GM19023 (cell line): ENCODE measurements around the gene ZDHHC18.

Source experiments
- ATAC-seq: cut with Tn5 transposase; IDR thresholded peaks from one replicate; pipeline ENCODE4 v1.9.1; 2021; ENCODE audit warnings: mild to moderate bottlenecking, moderate library complexity; ENCODE audit not compliant: unreplicated experiment

ZDHHC18 gene, protein sequence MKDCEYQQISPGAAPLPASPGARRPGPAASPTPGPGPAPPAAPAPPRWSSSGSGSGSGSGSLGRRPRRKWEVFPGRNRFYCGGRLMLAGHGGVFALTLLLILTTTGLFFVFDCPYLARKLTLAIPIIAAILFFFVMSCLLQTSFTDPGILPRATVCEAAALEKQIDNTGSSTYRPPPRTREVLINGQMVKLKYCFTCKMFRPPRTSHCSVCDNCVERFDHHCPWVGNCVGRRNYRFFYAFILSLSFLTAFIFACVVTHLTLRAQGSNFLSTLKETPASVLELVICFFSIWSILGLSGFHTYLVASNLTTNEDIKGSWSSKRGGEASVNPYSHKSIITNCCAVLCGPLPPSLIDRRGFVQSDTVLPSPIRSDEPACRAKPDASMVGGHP

DNA sequence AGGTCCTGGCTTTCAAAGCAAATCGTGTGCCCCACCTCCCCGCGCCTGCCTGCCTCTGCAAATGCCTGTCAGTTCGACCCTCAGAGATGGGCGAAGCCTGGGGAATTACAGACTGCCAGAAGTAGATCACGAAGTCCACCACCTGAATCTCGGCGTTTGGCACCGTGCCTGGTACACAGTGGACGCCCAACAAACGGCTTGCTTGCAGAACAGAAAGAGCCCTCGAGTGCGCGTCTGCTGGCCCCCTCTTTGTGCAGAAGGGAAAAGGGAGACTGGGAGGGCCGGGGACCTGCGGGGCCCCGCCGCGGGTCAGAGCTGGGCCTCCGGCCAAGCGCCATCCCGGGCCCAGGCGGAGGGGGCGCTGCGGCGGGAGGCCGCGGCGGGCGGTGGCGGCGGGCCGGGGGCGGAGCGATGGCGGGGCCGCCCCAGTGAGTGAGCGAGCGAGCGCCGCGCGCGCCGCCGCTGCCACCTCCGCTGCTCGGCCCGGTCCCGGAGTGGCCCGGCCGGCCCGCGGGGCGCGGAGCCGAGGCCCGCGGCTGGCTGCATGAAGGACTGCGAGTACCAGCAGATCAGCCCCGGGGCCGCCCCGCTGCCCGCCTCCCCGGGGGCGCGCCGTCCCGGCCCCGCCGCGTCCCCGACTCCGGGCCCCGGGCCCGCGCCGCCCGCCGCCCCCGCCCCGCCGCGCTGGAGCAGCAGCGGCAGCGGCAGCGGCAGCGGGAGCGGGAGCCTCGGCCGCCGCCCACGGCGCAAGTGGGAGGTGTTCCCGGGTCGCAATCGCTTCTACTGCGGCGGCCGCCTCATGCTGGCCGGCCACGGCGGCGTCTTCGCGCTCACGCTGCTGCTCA, at the start of gene ZDHHC18:
TSS of gene ZDHHC18 (plus strand) at position 428 of the 845 bp plus-strand sequence. CDS start at position 545, 117 bp downstream.
- ATAC-seq, result peak; percentile 66

DNA sequence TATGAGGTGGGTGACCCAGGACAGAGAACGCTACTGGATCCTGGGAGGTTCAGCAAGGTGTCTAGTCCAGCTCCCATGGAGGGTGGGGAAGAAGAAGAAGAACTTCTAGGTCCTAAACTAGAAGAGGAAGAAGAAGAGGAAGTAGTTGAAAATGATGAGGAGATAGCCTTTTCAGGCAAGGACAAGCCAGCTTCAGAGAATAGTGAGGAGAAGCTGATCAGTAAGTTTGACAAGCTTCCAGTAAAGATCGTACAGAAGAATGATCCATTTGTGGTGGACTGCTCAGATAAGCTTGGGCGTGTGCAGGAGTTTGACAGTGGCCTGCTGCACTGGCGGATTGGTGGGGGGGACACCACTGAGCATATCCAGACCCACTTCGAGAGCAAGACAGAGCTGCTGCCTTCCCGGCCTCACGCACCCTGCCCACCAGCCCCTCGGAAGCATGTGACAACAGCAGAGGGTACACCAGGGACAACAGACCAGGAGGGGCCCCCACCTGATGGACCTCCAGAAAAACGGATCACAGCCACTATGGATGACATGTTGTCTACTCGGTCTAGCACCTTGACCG, 47.3 kb upstream of the ZDHHC18 start:
- ATAC-seq, result no peak

DNA sequence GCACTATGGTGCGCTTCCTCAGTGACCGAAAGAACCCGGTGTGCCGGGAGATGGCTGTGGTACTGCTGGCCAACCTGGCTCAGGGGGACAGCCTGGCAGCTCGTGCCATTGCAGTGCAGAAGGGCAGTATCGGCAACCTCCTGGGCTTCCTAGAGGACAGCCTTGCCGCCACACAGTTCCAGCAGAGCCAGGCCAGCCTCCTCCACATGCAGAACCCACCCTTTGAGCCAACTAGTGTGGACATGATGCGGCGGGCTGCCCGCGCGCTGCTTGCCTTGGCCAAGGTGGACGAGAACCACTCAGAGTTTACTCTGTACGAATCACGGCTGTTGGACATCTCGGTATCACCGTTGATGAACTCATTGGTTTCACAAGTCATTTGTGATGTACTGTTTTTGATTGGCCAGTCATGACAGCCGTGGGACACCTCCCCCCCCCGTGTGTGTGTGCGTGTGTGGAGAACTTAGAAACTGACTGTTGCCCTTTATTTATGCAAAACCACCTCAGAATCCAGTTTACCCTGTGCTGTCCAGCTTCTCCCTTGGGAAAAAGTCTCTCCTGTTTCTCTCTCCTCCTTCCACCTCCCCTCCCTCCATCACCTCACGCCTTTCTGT, 46.0 kb upstream of the ZDHHC18 start:
- no peak for ATAC-seq

DNA sequence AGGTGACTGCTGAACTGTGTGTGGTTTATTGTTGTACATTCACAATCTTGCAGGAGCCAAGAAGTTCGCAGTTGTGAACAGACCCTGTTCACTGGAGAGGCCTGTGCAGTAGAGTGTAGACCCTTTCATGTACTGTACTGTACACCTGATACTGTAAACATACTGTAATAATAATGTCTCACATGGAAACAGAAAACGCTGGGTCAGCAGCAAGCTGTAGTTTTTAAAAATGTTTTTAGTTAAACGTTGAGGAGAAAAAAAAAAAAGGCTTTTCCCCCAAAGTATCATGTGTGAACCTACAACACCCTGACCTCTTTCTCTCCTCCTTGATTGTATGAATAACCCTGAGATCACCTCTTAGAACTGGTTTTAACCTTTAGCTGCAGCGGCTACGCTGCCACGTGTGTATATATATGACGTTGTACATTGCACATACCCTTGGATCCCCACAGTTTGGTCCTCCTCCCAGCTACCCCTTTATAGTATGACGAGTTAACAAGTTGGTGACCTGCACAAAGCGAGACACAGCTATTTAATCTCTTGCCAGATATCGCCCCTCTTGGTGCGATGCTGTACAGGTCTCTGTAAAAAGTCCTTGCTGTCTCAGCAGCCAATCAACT, 45.2 kb upstream of the ZDHHC18 start:
- ATAC-seq, result no peak

DNA sequence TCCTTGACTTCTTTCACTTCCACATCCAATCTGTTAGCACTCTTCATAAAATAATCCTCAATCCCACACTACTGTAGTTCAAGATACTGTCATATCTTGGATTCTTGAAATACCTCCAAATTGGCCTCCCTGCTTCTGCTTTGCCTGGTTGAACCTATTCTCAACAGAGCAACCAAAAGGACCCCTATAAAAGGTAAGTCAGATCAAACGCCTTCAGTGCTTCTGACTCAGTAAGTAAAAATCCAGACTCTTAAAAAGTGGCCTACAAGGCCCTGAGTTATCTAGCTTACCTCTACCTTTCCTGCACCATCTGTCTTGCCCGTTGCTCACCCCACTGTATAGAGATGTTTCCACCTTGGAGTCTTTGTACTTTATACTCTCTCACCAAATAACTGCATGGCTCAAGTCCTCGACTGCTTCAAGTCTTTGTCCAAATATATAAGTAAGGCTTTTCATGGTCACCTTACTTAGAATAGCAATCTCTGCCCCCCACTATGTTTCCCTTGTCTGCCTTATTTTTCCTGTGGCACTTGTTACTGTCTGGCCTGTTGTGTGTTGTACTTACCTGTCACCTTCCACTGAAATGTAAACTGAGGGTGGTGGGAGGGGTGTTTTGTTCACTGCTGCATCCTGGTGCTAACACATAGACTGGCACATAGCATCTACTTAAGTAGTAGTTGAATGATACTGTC, 43.8 kb upstream of the ZDHHC18 start:
- ATAC-seq, result no peak

DNA sequence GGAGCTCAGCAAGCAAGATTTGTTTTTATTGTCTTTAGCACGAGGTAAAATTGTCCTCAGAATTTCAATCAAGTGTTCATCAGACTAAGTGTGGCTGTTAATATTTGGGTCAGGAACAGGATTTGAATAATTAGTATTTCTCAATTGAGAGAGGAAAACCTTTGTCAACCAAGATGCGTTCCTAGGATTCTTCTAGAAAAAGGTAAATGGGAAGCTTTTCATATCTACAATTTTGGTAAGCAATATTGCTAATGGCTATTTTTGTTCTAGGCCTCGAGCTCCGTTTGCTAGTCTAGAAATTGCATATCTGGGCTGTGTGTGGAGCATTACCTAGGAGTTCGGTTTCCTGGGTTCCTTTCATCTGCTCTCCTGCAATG, 42.9 kb upstream of the ZDHHC18 start:
- no peak for ATAC-seq

DNA sequence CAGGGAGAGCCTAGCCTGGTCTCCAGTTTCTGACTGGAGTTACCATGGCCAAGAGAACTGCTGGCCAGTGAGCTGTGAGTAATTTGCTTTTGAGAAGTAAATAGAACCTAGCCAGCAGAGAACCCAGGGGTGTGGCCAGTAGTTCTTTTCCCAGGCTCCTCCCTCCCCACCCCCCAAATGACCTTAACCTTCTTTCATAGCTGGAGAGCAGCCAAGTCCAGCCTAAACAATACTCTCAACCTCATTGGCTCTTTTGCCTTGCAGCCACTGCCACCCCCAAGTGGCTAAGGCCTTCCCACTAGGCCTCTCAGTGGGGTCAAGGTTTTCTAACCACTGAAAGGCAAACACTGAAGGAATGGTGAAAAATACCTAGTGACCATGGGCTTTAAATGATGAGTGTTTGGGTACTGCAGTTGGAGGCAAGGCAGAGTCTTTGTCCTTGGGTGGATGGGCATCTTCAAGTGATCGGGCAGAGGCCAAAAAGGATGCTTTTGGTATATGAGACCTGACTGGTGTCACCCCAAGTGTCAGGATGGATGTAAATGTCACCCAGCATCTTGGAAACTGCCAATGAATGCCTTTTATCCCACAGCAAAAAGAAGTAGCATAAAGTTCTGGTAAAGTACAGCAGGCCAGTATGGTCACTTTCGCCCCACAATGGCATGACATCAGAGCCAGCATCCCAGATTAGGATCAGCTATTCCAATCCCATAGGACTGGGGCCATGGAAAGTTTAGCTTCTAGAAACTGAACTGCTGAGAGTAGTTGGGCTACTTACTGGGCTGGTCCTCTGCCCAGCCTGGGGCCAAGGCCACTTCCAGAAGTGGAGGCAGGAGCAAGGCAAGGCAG, 42.2 kb upstream of the ZDHHC18 start:
- no peak for ATAC-seq

DNA sequence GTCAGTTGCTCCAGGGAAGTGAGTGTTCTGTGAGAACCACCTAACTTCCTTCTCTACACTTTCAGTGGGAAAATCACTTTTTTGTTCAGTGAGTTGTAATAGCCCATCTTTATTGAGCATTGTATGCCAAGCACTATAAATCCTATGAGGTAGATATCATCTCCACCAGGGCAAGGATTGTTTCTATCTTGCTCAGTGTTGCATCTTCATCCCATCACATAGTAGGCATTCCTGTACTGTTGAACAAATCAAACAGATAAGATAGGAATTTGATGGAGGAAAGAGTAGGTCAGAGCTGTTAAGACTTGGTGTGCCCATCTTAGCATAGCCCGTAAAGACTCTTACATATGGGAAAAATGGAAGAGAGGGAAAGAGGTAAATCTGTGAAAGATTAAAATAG, 41.6 kb upstream of the ZDHHC18 start:
- ATAC-seq, result no peak

DNA sequence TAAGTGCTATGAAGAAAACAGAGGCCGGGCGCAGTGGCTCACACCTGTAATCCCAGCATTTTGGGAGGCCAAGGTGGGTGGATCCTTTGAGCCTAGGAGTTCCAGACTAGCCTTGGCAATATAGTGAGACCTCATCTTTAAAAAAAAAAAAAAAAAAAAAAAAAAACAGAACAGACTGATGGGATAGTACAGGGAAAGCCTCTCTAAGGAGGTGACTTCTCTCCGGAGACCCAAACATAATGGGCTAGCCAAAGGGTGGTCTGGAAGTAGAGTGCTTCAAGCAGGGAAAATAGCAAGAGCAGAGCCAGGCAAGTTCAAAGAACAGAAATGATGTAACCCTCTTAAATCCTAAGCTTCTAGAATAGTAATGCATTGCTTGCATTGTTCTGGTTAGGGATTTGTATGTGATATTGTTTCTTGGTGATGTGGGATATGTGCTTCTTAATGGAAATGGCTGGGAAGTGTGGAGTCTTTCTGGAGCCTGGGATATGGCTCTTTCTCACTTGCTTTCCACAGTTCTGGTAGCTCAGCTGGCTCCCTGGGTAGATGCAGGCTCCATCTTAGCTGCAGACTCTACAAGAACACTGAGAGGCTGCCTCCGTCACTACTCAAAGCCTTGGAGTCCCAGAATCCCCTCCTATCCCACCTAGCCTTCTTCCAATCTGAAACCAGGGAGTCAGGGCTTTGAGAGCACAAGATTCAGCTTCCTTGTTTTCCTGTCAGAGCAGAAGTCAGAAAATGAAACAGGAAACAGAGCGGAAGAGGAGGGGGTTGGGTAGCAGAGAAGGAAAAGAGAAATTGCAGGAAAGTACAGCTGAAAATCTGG, 40.7 kb upstream of the ZDHHC18 start:
- ATAC-seq, result no peak

DNA sequence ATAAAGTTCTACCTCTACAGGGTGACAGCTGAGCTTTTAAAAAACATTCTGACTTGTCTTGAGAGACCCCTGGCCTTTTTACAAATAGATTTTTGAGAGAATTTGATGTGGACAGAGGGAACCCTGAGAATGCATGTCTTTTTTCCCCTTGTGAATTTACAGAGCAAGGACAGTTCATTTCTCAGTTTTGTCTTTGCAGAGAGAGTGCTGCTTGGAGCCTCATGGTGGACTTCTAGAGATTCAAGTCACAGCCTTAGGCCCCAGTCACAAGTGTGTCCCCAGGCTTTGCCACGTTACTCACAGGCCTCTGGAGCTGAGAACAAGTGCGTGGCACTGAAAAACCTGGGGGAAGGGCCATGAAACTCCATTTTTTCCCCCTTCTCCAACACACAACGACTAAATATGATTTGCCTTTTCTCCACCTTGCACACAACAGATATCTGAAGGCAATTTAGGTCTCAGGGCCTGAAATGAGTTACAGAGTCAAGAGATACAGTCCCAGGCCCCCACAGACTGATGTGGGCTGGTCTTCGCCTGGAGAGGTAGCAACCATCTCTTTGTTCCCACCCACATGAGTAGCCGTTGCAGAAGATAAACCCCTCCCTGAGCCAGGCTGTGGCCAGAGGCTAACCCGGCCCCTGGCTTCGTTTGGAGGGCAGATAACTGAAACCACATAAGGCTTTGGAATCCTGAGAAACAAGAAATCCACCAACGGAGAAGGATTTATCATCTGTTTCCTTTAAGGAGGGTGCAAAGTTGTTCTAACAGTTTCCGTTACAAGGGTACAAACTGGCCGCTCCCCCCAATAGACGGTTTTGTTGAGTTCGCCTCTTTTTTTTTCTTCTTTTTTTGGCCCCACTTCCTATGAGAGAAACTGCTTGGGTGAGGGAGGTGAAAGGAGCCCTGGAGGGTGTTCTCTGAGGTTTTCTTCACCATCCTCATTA, 39.8 kb upstream of the ZDHHC18 start:
- ATAC-seq, result no peak

DNA sequence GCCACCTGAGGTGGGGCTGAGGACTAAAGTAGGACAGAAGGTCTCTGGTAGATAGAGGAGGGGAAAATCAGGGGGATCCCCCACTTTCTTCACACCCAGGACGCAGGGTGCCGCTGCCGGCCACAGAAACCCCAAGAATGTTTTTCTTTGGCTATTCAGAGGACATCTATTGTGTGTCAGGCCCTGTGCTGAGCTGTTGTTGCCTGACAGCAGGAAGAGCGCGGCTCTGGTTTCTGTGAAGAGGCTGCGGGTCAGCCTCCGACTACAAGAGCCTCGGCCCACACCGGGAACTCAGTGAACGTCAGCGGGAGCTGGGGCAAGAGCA, 39.1 kb upstream of the ZDHHC18 start:
- peak; percentile 47 for ATAC-seq

DNA sequence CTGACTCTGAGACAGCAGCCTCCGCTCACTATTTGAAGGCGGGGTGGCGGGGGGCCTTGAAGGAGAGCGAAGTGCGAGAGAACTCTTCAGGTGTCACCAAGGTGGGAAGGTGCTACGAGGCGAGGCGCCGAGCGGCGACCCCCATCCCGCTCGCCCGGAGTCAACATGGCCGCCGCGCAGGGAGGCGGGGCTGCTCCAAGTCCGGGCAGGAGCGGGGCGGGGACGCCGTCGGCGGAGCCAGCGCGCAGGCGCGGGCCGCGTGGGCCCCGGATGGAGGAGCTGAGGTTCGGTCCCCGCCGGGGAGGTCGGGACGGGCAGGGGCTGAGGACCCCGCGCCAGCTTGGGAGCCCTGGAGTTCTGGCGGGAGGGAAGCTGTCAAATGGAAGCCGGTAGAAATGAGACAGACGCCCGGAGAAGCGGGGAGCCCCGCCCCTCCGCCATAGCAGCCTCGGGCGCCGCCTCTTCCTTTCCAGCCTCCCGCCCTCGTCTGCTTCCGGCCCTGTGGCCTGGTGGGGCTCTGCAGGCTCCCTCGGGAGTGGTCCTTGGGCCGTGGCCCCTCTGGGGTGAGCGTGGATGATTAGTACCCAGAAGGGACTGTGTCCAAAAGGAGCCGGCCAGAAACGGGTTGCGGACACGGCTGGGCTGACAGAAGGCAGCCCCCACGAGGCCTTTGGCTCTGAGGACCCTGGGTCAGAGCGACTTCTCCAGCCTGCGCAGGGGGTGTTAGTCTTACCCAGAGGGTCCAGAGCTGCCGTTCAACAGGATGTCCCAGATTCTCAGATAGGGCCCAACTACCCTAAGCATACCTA, 38.6 kb upstream of the ZDHHC18 start, which contains the start of gene PIGV:
TSS of gene PIGV (plus strand) at position 245 of the 809 bp plus-strand sequence. CDS start 2,866 bp downstream, outside the sequence.
- ATAC-seq, result peak; percentile 70

DNA sequence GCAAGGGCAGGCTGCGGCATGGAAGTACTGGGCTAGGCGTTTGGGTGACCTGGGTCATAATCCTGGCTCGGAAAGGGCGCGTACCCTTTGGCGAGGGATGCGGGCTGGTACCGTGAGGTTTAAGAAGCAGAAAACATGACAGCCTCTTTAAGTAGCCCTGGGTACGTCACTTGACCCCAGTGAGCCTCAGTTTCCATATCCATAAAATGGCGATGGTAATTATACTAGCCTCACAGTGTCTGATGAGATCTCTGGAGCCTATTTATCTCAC, 38.0 kb upstream of the ZDHHC18 start:
- no peak for ATAC-seq

DNA sequence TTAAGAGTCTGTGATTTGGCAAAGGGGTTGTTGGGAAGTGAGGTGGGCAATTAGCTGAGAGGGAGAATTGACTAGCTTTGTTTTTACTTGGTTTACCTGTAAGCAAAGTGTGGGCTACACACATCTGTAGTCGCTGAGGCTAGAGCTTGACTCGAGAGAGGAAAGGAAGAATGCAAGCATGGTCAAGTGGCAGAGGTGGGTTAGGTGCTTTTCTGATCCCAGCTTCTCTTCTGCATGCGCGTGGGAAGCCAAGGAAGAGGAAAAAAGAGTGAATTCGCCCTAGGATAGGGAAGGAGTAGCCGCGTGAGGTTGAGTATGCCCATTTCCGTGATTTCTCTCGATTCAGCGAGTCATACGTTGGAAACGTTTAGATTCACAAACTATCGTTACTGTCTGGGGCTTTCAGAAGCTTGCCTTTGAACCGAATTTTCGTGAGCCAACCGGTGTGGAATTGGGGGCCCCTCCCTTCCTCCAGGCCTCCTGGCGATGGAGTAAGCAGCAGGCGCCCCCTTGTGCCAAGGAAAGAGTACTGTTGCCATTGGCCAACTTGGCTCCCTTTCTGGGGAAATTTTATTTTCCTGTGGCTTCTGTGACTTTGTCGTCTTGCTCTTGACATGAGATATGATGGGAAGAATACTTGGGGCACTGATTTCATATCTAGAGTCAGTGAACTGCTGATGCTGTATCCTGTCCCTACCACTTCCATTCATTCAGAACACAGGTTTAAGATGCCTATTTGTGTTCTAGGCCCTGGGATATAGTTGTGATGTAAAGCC, 37.5 kb upstream of the ZDHHC18 start:
- no peak for ATAC-seq

DNA sequence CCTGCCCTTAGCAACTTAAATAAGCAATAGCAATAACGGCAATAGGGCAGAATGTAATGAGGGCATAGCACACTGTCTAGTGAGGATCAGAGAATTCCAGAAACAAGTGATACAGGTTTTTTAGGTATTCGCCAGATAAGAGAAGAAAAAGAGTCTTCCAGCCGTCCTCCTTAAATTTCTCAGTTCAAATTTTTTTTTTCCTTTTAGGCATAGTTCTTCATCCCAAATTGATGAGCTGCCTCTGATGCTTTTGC, 36.9 kb upstream of the ZDHHC18 start:
- ATAC-seq, result no peak

DNA sequence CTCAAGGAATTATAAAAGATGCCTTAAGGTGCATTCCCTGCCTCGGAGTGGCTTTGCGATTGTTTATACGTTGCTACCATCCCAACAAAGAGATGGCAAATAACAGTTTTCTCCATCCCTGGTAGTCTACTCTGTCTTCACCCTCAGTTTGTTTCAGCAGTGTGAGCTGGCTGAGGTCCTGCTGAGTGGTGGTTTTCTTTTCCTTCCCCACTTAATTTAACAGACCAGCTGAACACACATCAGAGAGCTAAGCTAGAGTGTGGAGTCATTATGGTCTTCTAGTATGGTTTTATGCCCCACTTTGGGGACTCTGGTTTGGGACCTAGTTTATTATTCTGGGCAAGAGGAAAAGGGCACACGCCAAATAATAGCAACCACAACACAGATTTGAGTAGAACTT, 36.6 kb upstream of the ZDHHC18 start:
- no peak for ATAC-seq
